GM19193 (cell line): Measurements from ENCODE around the gene CREBBP.

Source experiments
- POLR2A ChIP-seq: IDR thresholded peaks from 4 replicates; pipeline ENCODE4 v1.6.1; 2011; ENCODE audit not compliant: insufficient read depth, insufficient read length; ENCODE audit errors: extremely low read depth

CREBBP gene

DNA sequence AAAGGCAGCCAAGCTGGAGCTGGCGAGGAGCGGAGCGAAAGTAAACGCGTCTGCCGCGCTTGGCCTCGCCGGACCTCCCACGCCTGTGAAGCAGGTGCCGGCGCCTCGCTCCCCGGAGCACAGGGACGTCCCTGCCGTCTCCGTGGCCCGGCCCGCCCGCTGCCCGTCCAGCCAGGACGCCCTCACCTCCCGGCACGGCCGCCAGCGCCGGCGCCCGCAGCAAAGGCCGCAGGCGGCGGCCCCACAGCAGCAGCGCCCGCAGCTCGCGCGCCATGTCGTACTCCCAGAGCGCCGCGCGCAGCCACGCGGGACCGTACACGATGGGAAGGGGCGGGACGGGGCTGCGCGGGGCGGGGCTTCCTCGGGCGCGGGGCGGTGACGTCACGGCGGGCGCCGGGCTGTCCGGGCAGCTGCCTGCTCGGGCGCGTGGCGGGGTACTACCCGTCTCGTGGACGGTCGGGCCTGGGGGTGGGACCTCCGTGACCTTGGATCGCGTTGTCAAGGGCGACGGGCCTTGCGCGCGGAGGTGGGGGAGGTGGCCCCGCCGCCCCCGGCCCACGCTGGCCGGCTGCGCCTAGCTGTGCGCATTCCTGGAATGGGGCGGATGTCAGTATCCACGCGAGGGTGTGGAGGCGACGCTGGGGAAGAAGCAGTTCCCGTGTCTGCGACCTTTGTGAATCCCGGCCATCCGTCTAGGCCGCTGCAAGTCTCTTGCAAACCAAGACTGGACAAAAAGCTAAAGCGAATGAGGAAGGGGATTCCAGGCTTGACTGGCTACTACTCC is 163.1 kb downstream of the CREBBP start, which contains the start of gene TRAP1:
TSS of gene TRAP1 (minus strand) at position 290 of the 784 bp plus-strand sequence. CDS start at position 274, 16 bp downstream.
- peak; percentile 92 for TF ChIP-seq POLR2A

DNA sequence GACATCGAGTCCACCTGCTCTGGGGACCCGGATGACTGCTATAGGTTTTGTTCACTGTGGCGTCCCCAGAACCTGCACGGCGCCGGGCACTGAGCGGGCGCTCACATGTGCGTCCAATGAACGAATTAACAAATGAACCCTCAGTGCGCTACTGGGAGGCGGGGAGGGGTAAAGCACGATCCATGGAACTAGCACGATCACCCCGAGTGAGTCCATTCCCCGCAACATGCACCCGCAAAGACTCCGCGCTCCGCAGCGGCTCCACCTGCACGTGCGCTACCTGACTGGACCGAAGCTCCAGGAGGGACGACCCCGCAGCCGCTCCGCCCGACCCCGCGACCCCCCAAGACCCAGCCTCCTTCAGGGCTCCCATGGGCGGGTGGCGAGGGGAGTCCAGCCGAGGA is 163.7 kb downstream of the CREBBP start:
- TF ChIP-seq POLR2A, result no peak

DNA sequence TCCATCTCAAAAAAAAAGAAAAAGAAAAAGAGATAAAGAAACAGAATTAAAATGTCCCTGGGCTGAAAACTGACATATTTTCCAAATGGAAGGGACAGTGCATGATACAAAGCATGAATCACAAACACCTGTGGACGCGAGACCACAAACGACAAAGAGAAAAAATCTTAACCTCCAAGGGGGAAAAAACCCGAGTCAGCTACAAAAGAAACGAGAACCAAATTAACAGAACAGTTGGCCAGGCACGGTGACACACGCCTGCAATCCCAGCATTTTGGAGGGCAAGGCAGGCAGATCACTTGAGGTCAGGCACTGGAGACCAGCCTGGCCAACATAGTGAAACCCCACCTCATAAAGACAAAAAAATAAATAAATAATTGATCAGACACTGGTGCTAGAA is 165.1 kb downstream of the CREBBP start:
- no peak for TF ChIP-seq POLR2A

DNA sequence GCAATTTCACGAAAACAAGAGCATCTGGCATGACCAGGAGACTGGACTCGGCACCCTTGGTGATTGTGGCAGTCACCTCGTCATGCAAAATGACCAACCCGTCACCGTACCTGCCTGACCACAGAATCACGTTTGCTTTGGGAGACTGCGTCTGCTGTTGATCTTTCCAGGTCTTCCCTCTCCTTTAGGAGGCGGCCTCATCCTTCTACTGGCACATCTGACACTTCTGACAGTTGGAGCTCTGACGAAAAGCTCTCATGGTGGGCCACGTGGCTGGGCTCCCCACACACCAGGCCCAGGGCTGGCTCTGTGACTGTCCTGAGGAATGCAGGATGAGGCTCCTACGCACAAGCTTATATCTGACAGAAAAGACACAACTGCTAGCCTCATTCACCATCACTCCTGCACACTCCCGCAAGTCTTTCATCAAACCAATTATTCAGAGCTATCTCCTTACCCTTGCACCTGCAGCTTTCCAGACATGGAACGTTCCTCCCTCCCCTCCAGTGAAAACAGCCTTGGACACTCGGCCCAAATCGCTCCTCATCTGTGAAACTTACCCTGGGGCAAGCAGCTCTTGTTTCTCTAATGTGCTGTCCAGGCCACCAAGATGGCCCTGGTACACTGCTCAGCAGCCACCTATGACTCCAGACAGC is 166.8 kb downstream of the CREBBP start:
- TF ChIP-seq POLR2A, result no peak

DNA sequence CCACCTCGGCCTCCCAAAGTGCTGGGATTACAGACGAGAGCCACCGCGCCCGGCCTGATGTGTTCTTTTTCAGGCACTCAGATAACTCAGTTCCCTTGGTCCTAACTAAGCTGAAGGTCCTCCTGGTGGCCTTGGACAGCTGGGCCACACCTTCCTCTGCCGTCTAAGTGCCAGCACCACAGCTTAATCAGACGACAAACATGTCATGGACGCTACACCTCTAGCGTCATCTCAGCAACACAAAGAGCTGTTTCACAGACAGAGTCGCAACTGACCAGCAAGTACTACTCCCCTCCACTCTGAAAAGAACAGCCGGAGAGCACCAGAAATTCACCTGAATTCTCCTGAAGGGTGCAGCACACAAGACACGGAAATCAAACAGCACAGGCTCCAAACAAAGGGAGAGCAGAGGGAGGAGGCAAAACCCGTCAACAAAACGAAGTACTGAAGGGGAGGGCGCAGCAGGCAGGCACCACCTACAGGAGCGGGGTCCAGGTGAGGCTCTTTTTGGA is 167.6 kb downstream of the CREBBP start:
- TF ChIP-seq POLR2A, result no peak

DNA sequence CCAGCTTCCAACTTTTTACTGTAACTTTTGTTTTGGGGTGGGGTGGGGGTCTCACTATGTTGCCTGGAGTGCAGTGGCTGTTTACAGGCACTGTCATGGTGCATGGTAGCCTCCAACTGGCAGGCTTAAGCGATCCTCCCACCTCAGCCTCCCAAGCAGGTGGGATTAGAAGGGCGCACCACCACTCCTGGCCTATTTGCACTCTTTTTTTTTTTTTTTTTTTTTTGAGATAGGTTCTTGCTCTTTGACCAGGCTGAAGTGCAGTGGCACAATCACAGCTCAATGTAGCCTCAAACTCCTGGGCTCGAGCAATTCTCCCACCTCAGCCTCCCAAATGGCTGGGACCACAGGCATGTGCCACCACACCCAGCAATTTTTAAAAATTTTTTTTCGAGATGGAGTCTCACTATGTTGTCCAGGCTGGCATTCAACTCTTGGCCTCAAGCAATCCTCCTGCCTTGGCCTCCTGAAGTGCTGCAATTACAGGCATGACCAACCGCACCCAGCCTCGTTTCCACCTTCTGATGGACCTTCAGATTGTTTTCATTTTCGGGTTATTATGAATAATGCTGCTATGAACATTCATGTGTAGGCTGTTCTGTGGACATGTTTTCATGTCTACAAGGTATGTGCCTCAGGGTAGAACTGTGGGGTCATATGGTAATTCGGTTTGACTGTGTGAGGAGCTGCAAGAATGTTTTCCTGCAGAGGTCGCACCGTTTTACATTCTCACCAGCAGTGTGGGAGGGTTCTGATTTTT is 174.1 kb downstream of the CREBBP start:
- TF ChIP-seq POLR2A, result no peak

DNA sequence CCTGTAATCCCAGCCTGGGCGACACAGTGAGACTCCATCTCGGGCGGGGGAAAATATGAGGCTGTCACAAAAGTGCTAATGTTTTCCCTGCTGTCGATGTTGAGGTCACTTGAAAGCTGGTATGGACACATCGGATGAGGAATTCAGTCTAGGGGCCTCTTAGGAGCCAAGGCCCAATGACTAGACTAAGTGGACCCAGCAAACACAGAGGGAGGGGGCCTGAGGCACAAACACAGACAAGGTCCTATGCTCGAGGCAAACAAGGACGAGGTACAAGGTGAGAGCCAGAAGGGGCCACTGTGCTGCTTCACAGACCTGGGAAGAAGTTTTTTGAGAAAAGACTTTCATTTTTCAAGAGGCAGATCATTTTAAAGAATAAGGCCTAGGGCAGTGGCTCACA is 178.4 kb downstream of the CREBBP start:
- TF ChIP-seq POLR2A, result no peak

DNA sequence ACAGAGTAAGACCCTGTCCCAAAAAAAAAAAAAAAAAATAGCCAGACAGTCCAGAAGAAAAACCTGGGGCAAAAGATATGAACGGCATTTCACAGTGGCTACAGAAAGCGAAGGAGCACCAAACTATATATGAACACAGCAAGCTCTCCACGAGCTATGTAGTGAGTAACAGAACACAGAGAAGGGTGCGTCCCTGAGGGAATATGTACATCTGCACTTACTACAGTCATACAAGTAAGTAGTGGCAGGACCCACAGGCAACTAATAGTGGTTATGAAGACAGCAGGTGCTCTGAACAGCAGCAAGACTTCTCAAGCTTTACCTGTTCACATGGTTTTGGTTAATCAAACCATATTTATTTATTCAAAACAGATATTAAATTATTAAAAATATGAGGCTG is 179.0 kb downstream of the CREBBP start:
- no peak for TF ChIP-seq POLR2A

DNA sequence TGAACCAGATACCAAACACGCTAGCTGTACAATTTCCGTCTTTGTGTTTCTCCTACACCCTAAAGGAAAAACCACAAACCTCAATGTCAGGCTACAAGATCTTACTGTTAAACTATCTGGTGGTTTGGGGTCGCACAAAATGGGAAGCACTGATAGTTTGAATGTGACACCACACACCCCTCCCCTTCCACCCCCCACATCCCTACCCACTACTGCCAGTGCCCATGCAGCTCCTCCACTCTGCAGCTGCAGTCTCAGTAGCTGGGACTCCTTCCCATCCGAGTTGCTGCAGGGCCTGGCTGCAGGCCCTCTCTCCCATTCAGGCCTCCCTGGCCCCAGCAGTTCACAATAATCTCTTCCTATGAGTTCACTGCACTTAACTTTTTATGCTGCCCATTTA is 181.6 kb downstream of the CREBBP start:
- TF ChIP-seq POLR2A, result no peak

DNA sequence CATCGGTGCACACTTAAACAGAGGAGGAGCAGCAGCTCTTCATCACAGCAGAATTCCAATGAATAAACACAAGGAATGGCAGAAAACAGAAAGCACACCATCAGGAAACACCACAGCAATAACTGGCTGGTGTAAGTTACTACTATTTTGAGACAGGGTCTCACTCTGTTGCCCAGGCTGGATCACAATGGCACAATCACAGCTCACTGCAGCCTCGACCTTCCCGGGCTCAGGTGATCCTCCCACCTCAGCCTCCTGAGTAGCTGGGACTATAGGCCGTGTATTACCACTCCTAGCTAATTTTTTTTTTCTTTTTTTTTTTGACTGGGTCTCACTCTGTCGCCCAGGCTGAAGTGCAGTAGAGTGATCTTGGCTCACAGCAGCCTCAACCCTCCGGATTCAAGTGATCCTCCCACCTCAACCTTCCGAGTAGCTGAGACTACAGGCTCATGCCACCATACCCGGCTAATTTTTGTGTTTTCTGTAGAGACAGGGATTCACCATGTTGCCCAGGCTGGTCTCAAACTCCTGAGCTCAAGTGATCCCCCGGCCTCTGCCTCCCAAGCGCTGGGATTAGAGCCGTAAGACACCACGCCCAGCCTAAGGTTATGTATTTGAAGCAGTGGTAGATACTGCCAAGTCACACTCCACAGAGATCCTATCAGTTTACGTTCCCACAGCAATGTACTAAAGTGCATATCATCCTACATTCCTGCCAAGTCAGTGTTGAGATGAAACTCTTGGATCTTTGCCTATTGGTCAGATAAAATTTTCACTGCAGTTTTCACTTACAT is 183.9 kb downstream of the CREBBP start:
- TF ChIP-seq POLR2A, result no peak

DNA sequence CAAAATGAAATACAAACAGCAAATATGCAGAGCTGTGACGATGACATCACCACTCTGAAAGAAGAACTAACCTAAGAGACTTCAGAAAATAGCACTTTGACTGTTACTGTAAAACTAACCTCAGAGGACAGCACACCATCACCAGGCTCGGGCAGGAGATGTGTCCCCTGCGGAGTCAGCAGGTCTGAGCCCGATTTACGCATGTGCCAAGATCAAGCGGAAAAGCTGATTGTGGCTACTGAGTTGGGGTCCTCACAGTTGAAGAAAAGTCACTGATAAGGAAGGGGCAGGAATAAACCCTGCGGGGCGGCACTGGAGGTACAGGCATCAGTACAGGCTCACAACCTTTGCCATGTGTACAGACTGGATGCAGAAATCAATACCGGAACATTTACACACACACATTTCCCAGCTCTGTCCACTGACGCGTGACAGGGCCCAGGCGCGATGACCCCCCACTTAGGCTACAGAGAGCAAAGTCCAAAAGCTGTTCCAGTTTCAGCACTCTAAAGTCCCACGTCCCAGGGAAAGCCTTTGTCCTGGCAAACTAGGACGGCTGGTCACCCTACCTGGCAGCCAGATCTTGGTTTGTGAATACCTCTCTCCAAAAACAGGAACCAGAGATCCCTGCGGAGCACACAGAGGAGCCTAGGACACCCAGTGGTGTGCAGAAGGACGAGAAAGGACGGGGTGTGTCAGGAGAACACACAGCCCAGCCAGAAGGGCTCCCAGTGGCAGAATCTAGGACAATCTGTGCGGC is 184.7 kb downstream of the CREBBP start:
- TF ChIP-seq POLR2A, result no peak

DNA sequence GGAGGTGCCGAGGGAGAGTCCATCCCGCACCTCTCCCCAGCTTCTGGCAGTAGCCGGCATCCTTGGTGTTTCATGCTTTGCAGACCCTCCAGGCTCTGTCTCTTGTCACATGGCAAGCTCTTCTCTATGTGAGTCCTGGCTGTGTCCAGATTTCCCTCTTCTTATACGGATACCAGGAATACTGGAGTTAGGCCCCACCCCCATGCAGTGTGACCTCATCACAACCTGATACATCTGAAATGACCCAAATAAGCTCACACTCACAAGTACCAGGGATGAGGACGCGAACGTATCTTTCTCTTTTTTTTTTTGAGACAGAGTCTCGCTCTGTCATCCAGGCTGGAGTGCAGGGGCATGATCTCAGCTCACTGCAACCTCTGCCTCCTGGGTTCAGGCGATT is 186.5 kb downstream of the CREBBP start:
- no peak for TF ChIP-seq POLR2A

DNA sequence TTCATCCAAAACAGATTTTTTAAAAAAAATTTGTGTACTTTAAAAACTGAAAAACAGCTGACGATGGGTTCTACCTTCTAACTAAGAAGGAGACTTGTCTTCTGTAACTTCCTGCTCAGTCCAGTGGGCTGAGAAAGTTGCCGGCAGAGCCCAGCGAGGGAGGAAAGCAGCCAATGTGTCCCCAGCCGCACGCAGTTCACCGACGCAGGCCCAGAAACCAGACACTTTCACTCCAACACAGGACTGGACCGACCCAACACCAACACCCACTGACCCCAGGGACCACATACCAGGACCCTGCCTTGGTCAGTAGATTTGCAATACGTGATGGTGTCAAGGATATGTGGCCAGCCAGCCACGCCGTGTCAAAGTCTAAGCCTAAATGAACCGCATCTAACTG is 188.8 kb downstream of the CREBBP start:
- TF ChIP-seq POLR2A, result no peak

DNA sequence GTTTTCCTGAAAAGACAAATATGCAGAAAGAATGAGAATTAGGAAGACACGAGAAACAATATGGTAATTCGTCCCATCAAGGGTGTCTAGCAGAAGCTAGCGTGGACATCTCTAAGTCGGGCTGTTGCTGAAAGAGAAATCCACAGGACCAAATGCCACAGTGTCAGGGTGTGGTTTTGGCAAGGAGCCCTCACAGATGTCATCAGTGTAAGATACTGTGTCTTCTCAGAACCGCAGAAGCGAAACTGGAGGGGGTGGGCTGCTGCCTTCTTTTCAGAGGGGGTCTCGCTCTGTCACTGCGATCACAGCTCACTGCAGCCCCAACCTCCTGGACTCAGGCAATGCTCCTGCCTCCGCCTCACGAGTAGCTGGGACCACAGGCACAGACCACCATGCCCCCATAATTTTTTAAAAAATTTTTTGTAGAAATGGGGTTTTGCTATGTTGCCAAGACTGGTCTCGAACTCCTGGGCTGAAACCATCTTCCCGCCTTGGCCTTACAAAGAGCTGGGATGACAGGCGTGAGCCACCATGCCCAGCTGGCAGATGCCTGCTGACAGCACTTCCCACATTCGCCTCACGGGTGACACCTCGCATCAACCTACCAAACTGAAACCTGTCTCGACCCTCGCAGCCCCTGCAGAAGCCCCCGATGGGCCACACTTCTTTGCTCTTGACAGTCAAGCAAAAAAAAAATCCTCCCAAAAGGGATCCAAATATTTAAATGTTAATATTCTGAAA is 189.4 kb downstream of the CREBBP start:
- no peak for TF ChIP-seq POLR2A

DNA sequence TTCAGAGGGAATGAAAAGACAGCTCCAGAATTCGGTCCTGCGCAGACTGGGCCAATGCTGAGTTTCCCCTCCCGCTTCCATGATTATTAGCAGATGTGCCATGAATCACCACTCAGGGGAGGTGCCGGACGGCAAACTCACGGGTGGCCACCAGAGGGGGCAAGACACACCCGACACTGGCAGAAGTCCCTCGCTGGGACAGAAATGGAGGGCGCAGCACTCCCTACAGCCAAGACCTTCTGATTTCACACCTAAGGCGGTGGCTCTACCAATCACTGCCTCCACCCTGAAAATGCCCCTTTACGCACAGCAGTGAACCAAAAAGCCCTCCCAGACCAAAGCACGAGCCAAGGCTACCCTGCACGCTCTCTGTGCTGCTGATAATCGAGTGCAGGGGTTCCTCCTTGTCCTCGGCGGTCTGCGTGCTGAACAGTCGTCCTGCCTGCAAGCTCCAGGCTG is 190.0 kb downstream of the CREBBP start:
- peak; percentile 23 for TF ChIP-seq POLR2A
